ENCODE results near the gene ZCCHC7. TPM values are rescaled to one million over a fixed set of nuclear protein-coding genes. Genes with fewer than 3 reads are reported as not detected.

ZCCHC7 gene
- total and polyA plus RNA-seq, 4 donors, result 3.3 to 9.7 (median 7.6) TPM

GRCh38 chr9:37094751-37095150 is 25.6 kb upstream of the ZCCHC7 start (continued):
- TF ChIP-seq, protein P1, sequence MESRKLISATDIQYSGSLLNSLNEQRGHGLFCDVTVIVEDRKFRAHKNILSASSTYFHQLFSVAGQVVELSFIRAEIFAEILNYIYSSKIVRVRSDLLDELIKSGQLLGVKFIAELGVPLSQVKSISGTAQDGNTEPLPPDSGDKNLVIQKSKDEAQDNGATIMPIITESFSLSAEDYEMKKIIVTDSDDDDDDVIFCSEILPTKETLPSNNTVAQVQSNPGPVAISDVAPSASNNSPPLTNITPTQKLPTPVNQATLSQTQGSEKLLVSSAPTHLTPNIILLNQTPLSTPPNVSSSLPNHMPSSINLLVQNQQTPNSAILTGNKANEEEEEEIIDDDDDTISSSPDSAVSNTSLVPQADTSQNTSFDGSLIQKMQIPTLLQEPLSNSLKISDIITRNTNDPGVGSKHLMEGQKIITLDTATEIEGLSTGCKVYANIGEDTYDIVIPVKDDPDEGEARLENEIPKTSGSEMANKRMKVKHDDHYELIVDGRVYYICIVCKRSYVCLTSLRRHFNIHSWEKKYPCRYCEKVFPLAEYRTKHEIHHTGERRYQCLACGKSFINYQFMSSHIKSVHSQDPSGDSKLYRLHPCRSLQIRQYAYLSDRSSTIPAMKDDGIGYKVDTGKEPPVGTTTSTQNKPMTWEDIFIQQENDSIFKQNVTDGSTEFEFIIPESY (IDR thresholded peaks at IDR 0.05), result no peak
- TF ChIP-seq HNF4G (IDR thresholded peaks at IDR 0.05), result no peak
- no peak for TF ChIP-seq NR2F2 (IDR thresholded peaks at IDR 0.05)
- no peak for TF ChIP-seq YY1 (IDR thresholded peaks at IDR 0.05)
- no peak for TF ChIP-seq TAF1 (conservative IDR thresholded peaks at IDR 0.05)

- no peak for DNase-seq (ENCODE audit: low spot score)
- Histone ChIP-seq H3K36me3 (ENCODE audit: control insufficient read depth in 4 of 4, insufficient read depth in 3 of 4, low read depth in 1 of 4, low read length in 3 of 4) (no peaks in the 10 kb centered on the region), H3K4me1 (ENCODE audit: control insufficient read depth in 4 of 4, insufficient read depth in 4 of 4, low read length in 3 of 4) (no peaks in the 10 kb centered on the region), H3K27me3 (ENCODE audit: control insufficient read depth in 4 of 4, insufficient read depth in 4 of 4, low read length in 3 of 4) (no peaks in the 10 kb centered on the region), H3K9me3 (ENCODE audit: control insufficient read depth in 4 of 4, low read length in 3 of 4) (no peaks in the 10 kb centered on the region), H3K4me3 (ENCODE audit: low read depth in 1 of 3, low read length in 3 of 3) (no peak overlapping the region), H3K27ac (ENCODE audit: low read depth in 1 of 2, low read length in 2 of 2) (no peak overlapping the region), H3K9ac (ENCODE audit: low read depth in 1 of 2, low read length in 2 of 2) (no peak overlapping the region)
- TF ChIP-seq RXRA (IDR thresholded peaks at IDR 0.05), result no peak
- no peak for TF ChIP-seq JUND (IDR thresholded peaks at IDR 0.05)
- TF ChIP-seq, protein P2, sequence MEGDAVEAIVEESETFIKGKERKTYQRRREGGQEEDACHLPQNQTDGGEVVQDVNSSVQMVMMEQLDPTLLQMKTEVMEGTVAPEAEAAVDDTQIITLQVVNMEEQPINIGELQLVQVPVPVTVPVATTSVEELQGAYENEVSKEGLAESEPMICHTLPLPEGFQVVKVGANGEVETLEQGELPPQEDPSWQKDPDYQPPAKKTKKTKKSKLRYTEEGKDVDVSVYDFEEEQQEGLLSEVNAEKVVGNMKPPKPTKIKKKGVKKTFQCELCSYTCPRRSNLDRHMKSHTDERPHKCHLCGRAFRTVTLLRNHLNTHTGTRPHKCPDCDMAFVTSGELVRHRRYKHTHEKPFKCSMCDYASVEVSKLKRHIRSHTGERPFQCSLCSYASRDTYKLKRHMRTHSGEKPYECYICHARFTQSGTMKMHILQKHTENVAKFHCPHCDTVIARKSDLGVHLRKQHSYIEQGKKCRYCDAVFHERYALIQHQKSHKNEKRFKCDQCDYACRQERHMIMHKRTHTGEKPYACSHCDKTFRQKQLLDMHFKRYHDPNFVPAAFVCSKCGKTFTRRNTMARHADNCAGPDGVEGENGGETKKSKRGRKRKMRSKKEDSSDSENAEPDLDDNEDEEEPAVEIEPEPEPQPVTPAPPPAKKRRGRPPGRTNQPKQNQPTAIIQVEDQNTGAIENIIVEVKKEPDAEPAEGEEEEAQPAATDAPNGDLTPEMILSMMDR (IDR thresholded peaks at IDR 0.05; ENCODE audit: low read depth, low read length, missing input control), result no peak
- no peak for TF ChIP-seq FOXA1 (IDR thresholded peaks at IDR 0.05)
- TF ChIP-seq SP1 (IDR thresholded peaks at IDR 0.05), result no peak
- TF ChIP-seq TAF1 (conservative IDR thresholded peaks at IDR 0.05), result no peak
- TF ChIP-seq, protein P1 (IDR thresholded peaks at IDR 0.05), result no peak
- no peak for TF ChIP-seq GABPA (IDR thresholded peaks at IDR 0.05 in 1 of 2, conservative IDR thresholded peaks at IDR 0.05 in 1 of 2)
- TF ChIP-seq HNF4G (IDR thresholded peaks at IDR 0.05), result no peak
- TF ChIP-seq FOXA2 (IDR thresholded peaks at IDR 0.05), result no peak
- TF ChIP-seq, protein P3, sequence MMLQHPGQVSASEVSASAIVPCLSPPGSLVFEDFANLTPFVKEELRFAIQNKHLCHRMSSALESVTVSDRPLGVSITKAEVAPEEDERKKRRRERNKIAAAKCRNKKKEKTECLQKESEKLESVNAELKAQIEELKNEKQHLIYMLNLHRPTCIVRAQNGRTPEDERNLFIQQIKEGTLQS (IDR thresholded peaks at IDR 0.05), result no peak
- TF ChIP-seq, protein P4, sequence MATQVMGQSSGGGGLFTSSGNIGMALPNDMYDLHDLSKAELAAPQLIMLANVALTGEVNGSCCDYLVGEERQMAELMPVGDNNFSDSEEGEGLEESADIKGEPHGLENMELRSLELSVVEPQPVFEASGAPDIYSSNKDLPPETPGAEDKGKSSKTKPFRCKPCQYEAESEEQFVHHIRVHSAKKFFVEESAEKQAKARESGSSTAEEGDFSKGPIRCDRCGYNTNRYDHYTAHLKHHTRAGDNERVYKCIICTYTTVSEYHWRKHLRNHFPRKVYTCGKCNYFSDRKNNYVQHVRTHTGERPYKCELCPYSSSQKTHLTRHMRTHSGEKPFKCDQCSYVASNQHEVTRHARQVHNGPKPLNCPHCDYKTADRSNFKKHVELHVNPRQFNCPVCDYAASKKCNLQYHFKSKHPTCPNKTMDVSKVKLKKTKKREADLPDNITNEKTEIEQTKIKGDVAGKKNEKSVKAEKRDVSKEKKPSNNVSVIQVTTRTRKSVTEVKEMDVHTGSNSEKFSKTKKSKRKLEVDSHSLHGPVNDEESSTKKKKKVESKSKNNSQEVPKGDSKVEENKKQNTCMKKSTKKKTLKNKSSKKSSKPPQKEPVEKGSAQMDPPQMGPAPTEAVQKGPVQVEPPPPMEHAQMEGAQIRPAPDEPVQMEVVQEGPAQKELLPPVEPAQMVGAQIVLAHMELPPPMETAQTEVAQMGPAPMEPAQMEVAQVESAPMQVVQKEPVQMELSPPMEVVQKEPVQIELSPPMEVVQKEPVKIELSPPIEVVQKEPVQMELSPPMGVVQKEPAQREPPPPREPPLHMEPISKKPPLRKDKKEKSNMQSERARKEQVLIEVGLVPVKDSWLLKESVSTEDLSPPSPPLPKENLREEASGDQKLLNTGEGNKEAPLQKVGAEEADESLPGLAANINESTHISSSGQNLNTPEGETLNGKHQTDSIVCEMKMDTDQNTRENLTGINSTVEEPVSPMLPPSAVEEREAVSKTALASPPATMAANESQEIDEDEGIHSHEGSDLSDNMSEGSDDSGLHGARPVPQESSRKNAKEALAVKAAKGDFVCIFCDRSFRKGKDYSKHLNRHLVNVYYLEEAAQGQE (IDR thresholded peaks at IDR 0.05), result no peak
- no peak for TF ChIP-seq YY1 (IDR thresholded peaks at IDR 0.05)
- TF ChIP-seq EGR1 (IDR thresholded peaks at IDR 0.05; ENCODE audit: low read depth in 2 of 2), result no peak
- TF ChIP-seq RAD21 (IDR thresholded peaks at IDR 0.05), result no peak
- no peak for TF ChIP-seq NR2F2 (IDR thresholded peaks at IDR 0.05)
- TF ChIP-seq, protein P5, sequence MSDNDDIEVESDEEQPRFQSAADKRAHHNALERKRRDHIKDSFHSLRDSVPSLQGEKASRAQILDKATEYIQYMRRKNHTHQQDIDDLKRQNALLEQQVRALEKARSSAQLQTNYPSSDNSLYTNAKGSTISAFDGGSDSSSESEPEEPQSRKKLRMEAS (IDR thresholded peaks at IDR 0.05), result no peak
- 90% methylated on average over 4 of the region's 4 CpGs for WGBS
Measured at GRCh38 chr9:37096628-37097027, 23.7 kb upstream of the ZCCHC7 start.
